NCI-H146 treated with DMSO at 0.1 percent for 48 hours (cell line): ENCODE results near the gene LCN10.
A peak's percentile ranks its signal among the peaks of the same experiment; 100 is the strongest.
"Not testable (repeated sequence)": the region's sequence is repeated elsewhere in the genome, so short reads cannot be mapped to it uniquely, and the experiment has no call there.

Source experiments
- DNase-seq: peaks from one replicate; lab custom pipeline; 2025; ENCODE audit not compliant: unreplicated experiment; lab: John Stamatoyannopoulos, UW

The LCN10 gene

GRCh38 chr9:136742591-136743391 is at the start of gene LCN10:
Gene LCN10, minus strand, starts transcription at chr9:136742940. Its CDS starts 37 bp downstream, at chr9:136742903.
- DNase-seq = peak; percentile 58

- peak; percentile 39 for DNase-seq
Measured at GRCh38 chr9:136791516-136792276, 49.0 kb upstream of the LCN10 start.

GRCh38 chr9:136790640-136791515 is 48.1 kb upstream of the LCN10 start, which contains the start of gene TMEM141:
Gene TMEM141, plus strand, starts transcription at chr9:136791344. Its CDS starts 27 bp downstream, at chr9:136791371.
- peak; percentile 98 for DNase-seq

GRCh38 chr9:136789523-136789937 is 46.8 kb upstream of the LCN10 start:
- no peak for DNase-seq

- not testable (repeated sequence) for DNase-seq
Measured at GRCh38 chr9:136788644-136789522, 46.1 kb upstream of the LCN10 start.

GRCh38 chr9:136787690-136788400 is 45.1 kb upstream of the LCN10 start:
- peak; percentile 47 for DNase-seq

- not testable (repeated sequence) for DNase-seq
Measured at GRCh38 chr9:136786983-136787382, 44.2 kb upstream of the LCN10 start.

GRCh38 chr9:136786451-136786850 is 43.7 kb upstream of the LCN10 start:
- no peak for DNase-seq

GRCh38 chr9:136785565-136786355 is 43.0 kb upstream of the LCN10 start:
- not testable (repeated sequence) for DNase-seq

GRCh38 chr9:136784997-136785361 is 42.2 kb upstream of the LCN10 start:
- no peak for DNase-seq

- DNase-seq = no peak
Measured at GRCh38 chr9:136784249-136784996, 41.7 kb upstream of the LCN10 start.

- no peak for DNase-seq
Measured at GRCh38 chr9:136782452-136782851, 39.7 kb upstream of the LCN10 start.

GRCh38 chr9:136779808-136780207 is 37.1 kb upstream of the LCN10 start:
- no peak for DNase-seq

GRCh38 chr9:136777359-136777758 is 34.6 kb upstream of the LCN10 start:
- DNase-seq = no peak

GRCh38 chr9:136776947-136777346 is 34.2 kb upstream of the LCN10 start:
- no peak for DNase-seq

GRCh38 chr9:136775191-136775590 is 32.5 kb upstream of the LCN10 start:
- no peak for DNase-seq

GRCh38 chr9:136774416-136775045 is 31.8 kb upstream of the LCN10 start:
- DNase-seq = no peak
